ENCODE results near the gene L1CAM.

L1CAM gene

GRCh38 chrX:153877571-153878261 is 8.3 kb downstream of the L1CAM start:
- H2BK12ac ChIP-seq (ENCODE audit: low read length), result no peak overlapping the region

GRCh38 chrX:153876112-153876491 is 9.9 kb downstream of the L1CAM start:
- no peak overlapping the region for H3K27ac ChIP-seq (ENCODE audit: low read depth, low read length)
- H3K4me2 ChIP-seq (ENCODE audit: low read length), result no peak overlapping the region
- H4K8ac ChIP-seq (ENCODE audit: low read depth, low read length), result no peak overlapping the region
- H3K18ac ChIP-seq (ENCODE audit: low read length), result no peak overlapping the region
- no peak overlapping the region for H3K9ac ChIP-seq (ENCODE audit: low read length)
- no peak overlapping the region for H3K14ac ChIP-seq (ENCODE audit: low read length)
- no peaks in the 10 kb centered on the region for H3K27me3 ChIP-seq (ENCODE audit: insufficient read depth, low read length)
- no peak overlapping the region for H4K91ac ChIP-seq (ENCODE audit: low read depth, low read length)
- no peak overlapping the region for H2AK5ac ChIP-seq (ENCODE audit: low read length)
- H3K23ac ChIP-seq (ENCODE audit: low read length), result no peak overlapping the region
- no peak overlapping the region for H3K4me3 ChIP-seq (ENCODE audit: low read depth, low read length)
- H2BK12ac ChIP-seq (ENCODE audit: low read length), result no peak overlapping the region
- no CpG with 5 or more reads among the region's 3 CpGs for WGBS (ENCODE audit: extremely low coverage, insufficient coverage, insufficient read length)
- no peak overlapping the region for H2AFZ ChIP-seq (ENCODE audit: insufficient read depth, low read length, poor library complexity)
- DNase-seq, result no peak
- H4K12ac ChIP-seq (ENCODE audit: low read depth, low read length), result no peak overlapping the region
- H3K9me3 ChIP-seq (ENCODE audit: insufficient read depth, low read depth, low read length), result no peaks in the 10 kb centered on the region
- peaks cover 6 to 10% of the 10 kb centered on the region in 2 experiments for H3K4me1 ChIP-seq (ENCODE audit: control insufficient read depth in 1 of 2, insufficient read depth in 2 of 2, low read length in 2 of 2)
- no peaks in the 10 kb centered on the region for H3K79me1 ChIP-seq (ENCODE audit: low read length)
- H3K79me2 ChIP-seq (ENCODE audit: control insufficient read depth, insufficient read depth, low read length, poor library complexity), result no peaks in the 10 kb centered on the region
- no peak overlapping the region for H3K4ac ChIP-seq (ENCODE audit: low read depth, low read length)
- no peak overlapping the region for H2BK5ac ChIP-seq (ENCODE audit: low read depth, low read length, poor library complexity)
- H2BK120ac ChIP-seq (ENCODE audit: insufficient read depth, low read length, poor library complexity), result no peak overlapping the region
- H3K36me3 ChIP-seq (ENCODE audit: control insufficient read depth in 1 of 2, insufficient read depth in 2 of 2, low read length in 2 of 2), result peaks cover 4% of the 10 kb centered on the region in 2 experiments

More at GRCh38 chrX:153877571-153878261, 8.3 kb downstream of the L1CAM start:
- no peak overlapping the region for H4K8ac ChIP-seq (ENCODE audit: low read depth, low read length)
- H4K91ac ChIP-seq (ENCODE audit: low read depth, low read length), result no peak overlapping the region
- no peak overlapping the region for H3K18ac ChIP-seq (ENCODE audit: low read length)
- no peak overlapping the region for H2AFZ ChIP-seq (ENCODE audit: insufficient read depth, low read length, poor library complexity)
- WGBS (ENCODE audit: extremely low coverage, insufficient coverage, insufficient read length), result no CpG with 5 or more reads among the region's 8 CpGs
- no peak overlapping the region for H4K12ac ChIP-seq (ENCODE audit: low read depth, low read length)
- no peaks in the 10 kb centered on the region for H3K27me3 ChIP-seq (ENCODE audit: insufficient read depth, low read length)
- H3K4me3 ChIP-seq (ENCODE audit: low read depth, low read length), result no peak overlapping the region
- no peaks in the 10 kb centered on the region for H3K79me1 ChIP-seq (ENCODE audit: low read length)
- H3K9ac ChIP-seq (ENCODE audit: low read length), result no peak overlapping the region
- H3K79me2 ChIP-seq (ENCODE audit: control insufficient read depth, insufficient read depth, low read length, poor library complexity), result no peaks in the 10 kb centered on the region
- no peak overlapping the region for H3K23ac ChIP-seq (ENCODE audit: low read length)
- no peak for DNase-seq
- H3K9me3 ChIP-seq (ENCODE audit: insufficient read depth, low read depth, low read length), result no peaks in the 10 kb centered on the region
- peaks cover 0 to 2% of the 10 kb centered on the region in 2 experiments for H3K36me3 ChIP-seq (ENCODE audit: control insufficient read depth in 1 of 2, insufficient read depth in 2 of 2, low read length in 2 of 2)
- H3K4me2 ChIP-seq (ENCODE audit: low read length), result no peak overlapping the region
- H3K4me1 ChIP-seq (ENCODE audit: control insufficient read depth in 1 of 2, insufficient read depth in 2 of 2, low read length in 2 of 2), result peaks cover 6 to 20% of the 10 kb centered on the region in 2 experiments
- no peak overlapping the region for H2AK5ac ChIP-seq (ENCODE audit: low read length)
- no peak overlapping the region for H2BK120ac ChIP-seq (ENCODE audit: insufficient read depth, low read length, poor library complexity)
- H3K4ac ChIP-seq (ENCODE audit: low read depth, low read length), result no peak overlapping the region
- H3K14ac ChIP-seq (ENCODE audit: low read length), result no peak overlapping the region
- no peak overlapping the region for H2BK5ac ChIP-seq (ENCODE audit: low read depth, low read length, poor library complexity)
- H3K27ac ChIP-seq (ENCODE audit: low read depth, low read length), result no peak overlapping the region

GRCh38 chrX:153875391-153876111 is 10.4 kb downstream of the L1CAM start:
- Histone ChIP-seq H3K4ac (ENCODE audit: low read depth, low read length) (no peak overlapping the region), H2BK120ac (ENCODE audit: insufficient read depth, low read length, poor library complexity) (no peak overlapping the region), H2AK5ac (ENCODE audit: low read length) (no peak overlapping the region), H3K36me3 (ENCODE audit: control insufficient read depth in 1 of 2, insufficient read depth in 2 of 2, low read length in 2 of 2) (peaks cover 4 to 7% of the 10 kb centered on the region in 2 experiments), H2AFZ (ENCODE audit: insufficient read depth, low read length, poor library complexity) (no peak overlapping the region), H3K18ac (ENCODE audit: low read length) (no peak overlapping the region), H2BK5ac (ENCODE audit: low read depth, low read length, poor library complexity) (no peak overlapping the region), H4K91ac (ENCODE audit: low read depth, low read length) (no peak overlapping the region), H3K4me3 (ENCODE audit: low read depth, low read length) (no peak overlapping the region), H3K14ac (ENCODE audit: low read length) (no peak overlapping the region), H3K79me2 (ENCODE audit: control insufficient read depth, insufficient read depth, low read length, poor library complexity) (no peaks in the 10 kb centered on the region), H3K9me3 (ENCODE audit: insufficient read depth, low read depth, low read length) (no peaks in the 10 kb centered on the region), H3K27me3 (ENCODE audit: insufficient read depth, low read length) (no peaks in the 10 kb centered on the region), H3K23ac (ENCODE audit: low read length) (no peak overlapping the region), H4K12ac (ENCODE audit: low read depth, low read length) (no peak overlapping the region), H2BK12ac (ENCODE audit: low read length) (no peak overlapping the region), H3K9ac (ENCODE audit: low read length) (no peak overlapping the region), H3K4me2 (ENCODE audit: low read length) (no peak overlapping the region), H3K27ac (ENCODE audit: low read depth, low read length) (no peak overlapping the region), H4K8ac (ENCODE audit: low read depth, low read length) (no peak overlapping the region), H3K79me1 (ENCODE audit: low read length) (no peaks in the 10 kb centered on the region), H3K4me1 (ENCODE audit: control insufficient read depth in 1 of 2, insufficient read depth in 2 of 2, low read length in 2 of 2) (peaks cover 6 to 9% of the 10 kb centered on the region in 2 experiments)
- WGBS (ENCODE audit: extremely low coverage, insufficient coverage, insufficient read length), result no CpG with 5 or more reads among the region's 42 CpGs
- peak; percentile 2 to 46 for DNase-seq

- no peaks in the 10 kb centered on the region for H3K79me2 ChIP-seq (ENCODE audit: control insufficient read depth, insufficient read depth, low read length, poor library complexity)
- no peak overlapping the region for H2BK5ac ChIP-seq (ENCODE audit: low read depth, low read length, poor library complexity)
- no peak overlapping the region for H2AFZ ChIP-seq (ENCODE audit: insufficient read depth, low read length, poor library complexity)
- DNase-seq, result no peak
- H3K9me3 ChIP-seq (ENCODE audit: insufficient read depth, low read depth, low read length), result no peaks in the 10 kb centered on the region
- no peak overlapping the region for H3K4ac ChIP-seq (ENCODE audit: low read depth, low read length)
- no CpG with 5 or more reads among the region's 13 CpGs for WGBS (ENCODE audit: extremely low coverage, insufficient coverage, insufficient read length)
- H4K91ac ChIP-seq (ENCODE audit: low read depth, low read length), result no peak overlapping the region
- H3K79me1 ChIP-seq (ENCODE audit: low read length), result no peaks in the 10 kb centered on the region
- no peak overlapping the region for H2BK120ac ChIP-seq (ENCODE audit: insufficient read depth, low read length, poor library complexity)
- no peak overlapping the region for H3K18ac ChIP-seq (ENCODE audit: low read length)
- H4K12ac ChIP-seq (ENCODE audit: low read depth, low read length), result no peak overlapping the region
- H3K23ac ChIP-seq (ENCODE audit: low read length), result no peak overlapping the region
- no peak overlapping the region for H2BK12ac ChIP-seq (ENCODE audit: low read length)
- H3K4me3 ChIP-seq (ENCODE audit: low read depth, low read length), result no peak overlapping the region
- H4K8ac ChIP-seq (ENCODE audit: low read depth, low read length), result no peak overlapping the region
- H2AK5ac ChIP-seq (ENCODE audit: low read length), result no peak overlapping the region
- no peaks in the 10 kb centered on the region for H3K27me3 ChIP-seq (ENCODE audit: insufficient read depth, low read length)
- no peak overlapping the region for H3K14ac ChIP-seq (ENCODE audit: low read length)
- peaks cover 6 to 9% of the 10 kb centered on the region in 2 experiments for H3K4me1 ChIP-seq (ENCODE audit: control insufficient read depth in 1 of 2, insufficient read depth in 2 of 2, low read length in 2 of 2)
- no peak overlapping the region for H3K27ac ChIP-seq (ENCODE audit: low read depth, low read length)
- H3K36me3 ChIP-seq (ENCODE audit: control insufficient read depth in 1 of 2, insufficient read depth in 2 of 2, low read length in 2 of 2), result peaks cover 8 to 15% of the 10 kb centered on the region in 2 experiments
- H3K4me2 ChIP-seq (ENCODE audit: low read length), result no peak overlapping the region
- no peak overlapping the region for H3K9ac ChIP-seq (ENCODE audit: low read length)
These were observed 11.4 kb downstream of the L1CAM start for GRCh38 chrX:153874366-153875125.

All from trophoblast cell (in vitro differentiated cells and primary cell).